Measurements from ENCODE around the gene ZNF654. TPM values are rescaled to one million over a fixed set of nuclear protein-coding genes. Genes with fewer than 3 reads are reported as not detected.

Gene ZNF654
- total and polyA plus RNA-seq, 10 donors: 2.8 to 22.3 (median 15.9) TPM

DNA sequence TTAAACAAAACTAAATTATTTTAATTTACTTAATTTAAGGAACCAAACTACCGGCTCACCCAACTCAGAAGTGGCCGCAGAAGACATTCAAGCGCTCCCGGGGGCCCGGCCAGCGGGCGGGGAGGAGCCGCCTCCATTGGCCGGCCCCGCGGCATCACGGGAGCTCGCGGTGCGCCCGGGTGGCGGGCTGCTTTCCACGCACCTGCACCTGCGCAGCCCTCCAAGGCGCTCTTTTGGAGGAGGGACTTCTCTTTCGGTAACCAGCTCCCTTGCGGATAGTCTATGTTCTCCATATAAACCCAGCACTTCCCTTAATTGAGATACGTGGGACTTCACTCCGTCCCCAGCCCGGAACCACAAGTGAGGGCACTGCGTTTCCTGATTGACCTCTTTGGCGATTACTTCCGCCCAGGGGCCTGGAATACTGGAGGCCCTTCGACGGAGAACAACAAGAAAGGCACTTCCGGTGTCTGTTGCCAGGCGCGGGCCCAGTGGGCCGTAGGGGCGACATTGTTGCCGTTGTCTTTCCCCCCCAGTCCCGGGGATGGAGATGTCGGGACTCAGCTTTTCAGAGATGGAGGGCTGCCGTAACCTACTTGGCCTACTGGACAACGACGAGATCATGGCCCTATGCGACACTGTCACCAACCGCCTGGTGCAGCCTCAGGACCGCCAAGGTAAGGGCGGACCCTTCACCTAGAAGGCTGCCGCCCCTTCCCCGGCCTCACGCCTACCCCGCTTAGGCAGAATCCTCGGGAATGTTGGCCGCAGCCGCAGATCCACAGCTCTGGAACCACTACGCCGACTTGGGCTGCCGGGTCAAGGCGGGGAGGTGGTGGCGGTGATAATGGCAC, 90.7 kb downstream of the ZNF654 start, which contains the start of gene C3orf38:
Gene C3orf38, plus strand, starts transcription at position 451 of the 854 bp plus-strand sequence. Its CDS starts 94 bp downstream, at position 545.
- TF ChIP-seq POLR2AphosphoS5 (IDR thresholded peaks at IDR 0.05) (peak; percentile 85 to 90 (median 87)), POLR2A (IDR thresholded peaks at IDR 0.05) (peak in 1 of 3 donors; percentile 54)
- TF ChIP-seq, protein P1, sequence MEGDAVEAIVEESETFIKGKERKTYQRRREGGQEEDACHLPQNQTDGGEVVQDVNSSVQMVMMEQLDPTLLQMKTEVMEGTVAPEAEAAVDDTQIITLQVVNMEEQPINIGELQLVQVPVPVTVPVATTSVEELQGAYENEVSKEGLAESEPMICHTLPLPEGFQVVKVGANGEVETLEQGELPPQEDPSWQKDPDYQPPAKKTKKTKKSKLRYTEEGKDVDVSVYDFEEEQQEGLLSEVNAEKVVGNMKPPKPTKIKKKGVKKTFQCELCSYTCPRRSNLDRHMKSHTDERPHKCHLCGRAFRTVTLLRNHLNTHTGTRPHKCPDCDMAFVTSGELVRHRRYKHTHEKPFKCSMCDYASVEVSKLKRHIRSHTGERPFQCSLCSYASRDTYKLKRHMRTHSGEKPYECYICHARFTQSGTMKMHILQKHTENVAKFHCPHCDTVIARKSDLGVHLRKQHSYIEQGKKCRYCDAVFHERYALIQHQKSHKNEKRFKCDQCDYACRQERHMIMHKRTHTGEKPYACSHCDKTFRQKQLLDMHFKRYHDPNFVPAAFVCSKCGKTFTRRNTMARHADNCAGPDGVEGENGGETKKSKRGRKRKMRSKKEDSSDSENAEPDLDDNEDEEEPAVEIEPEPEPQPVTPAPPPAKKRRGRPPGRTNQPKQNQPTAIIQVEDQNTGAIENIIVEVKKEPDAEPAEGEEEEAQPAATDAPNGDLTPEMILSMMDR (IDR thresholded peaks at IDR 0.05 in 8 of 11, conservative IDR thresholded peaks at IDR 0.05 in 3 of 11): no peak
- Histone ChIP-seq H3K36me3 (peaks cover 0 to 17% (median 13%) of the 10 kb centered on the region in 6 donors), H3K27ac (peak within 1 kb of the TSS; percentile 93 to 98 (median 94)), H3K4me3 (peak within 1 kb of the TSS; percentile 71 to 92 (median 86)), H3K9me3 (no peaks in the 10 kb centered on the region), H3K27me3 (replicated peaks in 1 of 7) (no peaks in the 10 kb centered on the region), H3K4me1 (peaks cover 21 to 66% (median 42%) of the 10 kb centered on the region in 6 donors)
- peak; percentile 96 for DNase-seq
- 0 to 1% (median 0%) methylated on average over 44 to 57 of the region's 57 CpGs for WGBS, 5 donors
- intact Hi-C loops (cut with DNase I; ENCODE audit: low total_unique reads): no loop called here

DNA sequence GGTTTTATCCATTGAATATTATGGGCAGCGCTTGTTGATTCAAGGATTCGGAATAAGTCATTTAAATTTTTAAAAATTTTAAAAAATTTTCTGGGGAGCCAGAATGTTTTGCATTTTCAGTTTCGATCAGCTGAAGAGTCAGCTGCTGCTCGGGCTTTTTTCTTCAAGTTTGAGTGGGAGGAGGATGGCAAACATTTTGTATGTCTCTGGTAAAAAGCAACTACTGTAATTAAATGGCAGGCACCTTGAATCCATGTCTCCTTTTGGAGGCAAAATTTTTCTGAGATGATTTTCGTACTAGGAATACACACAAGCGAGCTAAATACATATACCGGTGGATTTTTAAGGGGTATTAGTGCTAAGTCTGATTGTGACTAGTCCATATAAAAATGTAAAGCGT, 91.3 kb downstream of the ZNF654 start:
- peaks cover 21 to 71% (median 45%) of the 10 kb centered on the region in 6 donors for H3K4me1 ChIP-seq
- H3K27me3 ChIP-seq (replicated peaks in 1 of 7): no peaks in the 10 kb centered on the region
- H3K9me3 ChIP-seq: no peaks in the 10 kb centered on the region
- TF ChIP-seq, protein P1 (IDR thresholded peaks at IDR 0.05 in 8 of 11, conservative IDR thresholded peaks at IDR 0.05 in 3 of 11): no peak
- no peak for TF ChIP-seq POLR2A (IDR thresholded peaks at IDR 0.05)
- no peak for TF ChIP-seq POLR2AphosphoS5 (IDR thresholded peaks at IDR 0.05)
- H3K4me3 ChIP-seq: peak overlapping the region; percentile 71 to 92 (median 86)
- intact Hi-C loops (cut with DNase I; ENCODE audit: low total_unique reads): no loop called here
- 0% methylated on average over 8 of the region's 8 CpGs for WGBS, 5 donors
- DNase-seq: no peak
- peaks cover 0 to 23% (median 19%) of the 10 kb centered on the region in 6 donors for H3K36me3 ChIP-seq
- H3K27ac ChIP-seq: peak overlapping the region; percentile 93 to 98 (median 94)

DNA sequence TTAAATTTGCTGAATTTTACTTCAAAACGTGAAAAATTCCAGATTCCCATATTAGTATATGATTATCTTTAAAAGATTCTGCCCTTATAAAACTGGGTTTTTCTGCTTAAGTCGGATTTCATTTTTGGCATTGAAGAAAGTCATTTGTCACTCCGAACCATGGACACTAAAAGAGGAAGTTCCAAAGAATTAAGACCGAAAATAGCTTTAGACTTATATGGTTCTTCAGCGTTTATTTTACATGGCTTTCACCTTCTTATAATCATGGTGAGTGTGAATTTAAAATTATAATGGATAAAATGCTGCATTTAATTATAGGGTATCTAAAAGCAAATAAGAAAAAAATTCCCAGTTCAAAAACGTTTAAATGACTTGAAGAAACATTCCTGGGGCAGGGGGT, 91.8 kb downstream of the ZNF654 start:
- H3K27ac ChIP-seq: peak overlapping the region; percentile 93 to 98 (median 94)
- H3K4me3 ChIP-seq: peak overlapping the region; percentile 71 to 92 (median 86)
- H3K9me3 ChIP-seq: no peaks in the 10 kb centered on the region
- 0 to 1% (median 0%) methylated on average over 6 of the region's 6 CpGs for WGBS, 5 donors
- DNase-seq: no peak
- TF ChIP-seq POLR2A (IDR thresholded peaks at IDR 0.05): no peak
- TF ChIP-seq, protein P1 (IDR thresholded peaks at IDR 0.05 in 8 of 11, conservative IDR thresholded peaks at IDR 0.05 in 3 of 11): no peak
- TF ChIP-seq POLR2AphosphoS5 (IDR thresholded peaks at IDR 0.05): no peak
- H3K27me3 ChIP-seq (replicated peaks in 1 of 7): no peaks in the 10 kb centered on the region
- peaks cover 21 to 75% (median 45%) of the 10 kb centered on the region in 6 donors for H3K4me1 ChIP-seq
- intact Hi-C loops (cut with DNase I; ENCODE audit: low total_unique reads): no loop called here
- H3K36me3 ChIP-seq: peaks cover 0 to 28% (median 23%) of the 10 kb centered on the region in 6 donors

DNA sequence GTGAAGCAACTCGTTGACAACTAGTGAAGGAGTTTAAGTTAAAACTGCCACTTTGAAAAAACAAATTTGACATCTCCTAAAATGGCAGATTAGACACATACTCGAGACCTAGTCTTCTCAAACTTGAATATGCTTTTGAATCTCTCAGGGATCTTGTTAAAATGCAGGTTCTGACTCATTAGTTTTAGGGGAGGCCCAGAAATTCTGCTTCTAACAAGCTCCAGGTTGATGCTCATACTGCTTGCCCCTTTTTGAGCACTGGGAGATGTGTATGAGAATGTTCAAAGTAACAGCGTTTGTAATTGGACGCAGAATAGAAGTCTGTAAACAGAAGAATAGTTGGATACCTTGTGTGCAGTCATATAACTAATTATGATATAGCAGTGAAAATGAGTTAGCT, 92.3 kb downstream of the ZNF654 start:
- Histone ChIP-seq H3K9me3 (no peaks in the 10 kb centered on the region), H3K4me1 (peaks cover 21 to 81% (median 47%) of the 10 kb centered on the region in 6 donors), H3K27ac (peak overlapping the region in 5 of 8 donors; percentile 93 to 97 (median 95)), H3K4me3 (peak overlapping the region; percentile 71 to 92 (median 86)), H3K36me3 (peaks cover 0 to 33% (median 28%) of the 10 kb centered on the region in 6 donors), H3K27me3 (replicated peaks in 1 of 7) (no peaks in the 10 kb centered on the region)
- DNase-seq: no peak
- intact Hi-C loops (cut with DNase I; ENCODE audit: low total_unique reads): no loop called here
- no peak for TF ChIP-seq POLR2AphosphoS5 (IDR thresholded peaks at IDR 0.05)
- TF ChIP-seq POLR2A (IDR thresholded peaks at IDR 0.05): no peak
- 35 to 53% (median 47%) methylated on average over 4 of the region's 4 CpGs for WGBS, 5 donors

All from spleen (tissue), 11 donors.